GM20000 (cell line): ENCODE measurements around the gene CFAP141.
A peak's percentile ranks its signal among the peaks of the same experiment; 100 is the strongest.
"Not testable (repeated sequence)": the region's sequence is repeated elsewhere in the genome, so short reads cannot be mapped to it uniquely, and the experiment has no call there.

Experiments
- DNase-seq: peaks from one replicate; pipeline ENCODE4 v3.0.0; 2012; ENCODE audit warnings: low spot score
- TF ChIP-seq, protein P1 (sequence below): IDR thresholded peaks from 2 replicates; pipeline ENCODE4 v1.5.1; 2012; ENCODE audit warnings: mild to moderate bottlenecking, control low read depth; ENCODE audit errors: extremely low read depth, missing control alignments

The CFAP141 gene

GRCh38 chr1:154207262-154207661 is 1.1 kb upstream of the CFAP141 start:
- TF ChIP-seq, protein P1, sequence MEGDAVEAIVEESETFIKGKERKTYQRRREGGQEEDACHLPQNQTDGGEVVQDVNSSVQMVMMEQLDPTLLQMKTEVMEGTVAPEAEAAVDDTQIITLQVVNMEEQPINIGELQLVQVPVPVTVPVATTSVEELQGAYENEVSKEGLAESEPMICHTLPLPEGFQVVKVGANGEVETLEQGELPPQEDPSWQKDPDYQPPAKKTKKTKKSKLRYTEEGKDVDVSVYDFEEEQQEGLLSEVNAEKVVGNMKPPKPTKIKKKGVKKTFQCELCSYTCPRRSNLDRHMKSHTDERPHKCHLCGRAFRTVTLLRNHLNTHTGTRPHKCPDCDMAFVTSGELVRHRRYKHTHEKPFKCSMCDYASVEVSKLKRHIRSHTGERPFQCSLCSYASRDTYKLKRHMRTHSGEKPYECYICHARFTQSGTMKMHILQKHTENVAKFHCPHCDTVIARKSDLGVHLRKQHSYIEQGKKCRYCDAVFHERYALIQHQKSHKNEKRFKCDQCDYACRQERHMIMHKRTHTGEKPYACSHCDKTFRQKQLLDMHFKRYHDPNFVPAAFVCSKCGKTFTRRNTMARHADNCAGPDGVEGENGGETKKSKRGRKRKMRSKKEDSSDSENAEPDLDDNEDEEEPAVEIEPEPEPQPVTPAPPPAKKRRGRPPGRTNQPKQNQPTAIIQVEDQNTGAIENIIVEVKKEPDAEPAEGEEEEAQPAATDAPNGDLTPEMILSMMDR = no peak
- no peak for DNase-seq

GRCh38 chr1:154205778-154206177 is 355 bp downstream of the CFAP141 start:
- not testable (repeated sequence) for DNase-seq

DNA sequence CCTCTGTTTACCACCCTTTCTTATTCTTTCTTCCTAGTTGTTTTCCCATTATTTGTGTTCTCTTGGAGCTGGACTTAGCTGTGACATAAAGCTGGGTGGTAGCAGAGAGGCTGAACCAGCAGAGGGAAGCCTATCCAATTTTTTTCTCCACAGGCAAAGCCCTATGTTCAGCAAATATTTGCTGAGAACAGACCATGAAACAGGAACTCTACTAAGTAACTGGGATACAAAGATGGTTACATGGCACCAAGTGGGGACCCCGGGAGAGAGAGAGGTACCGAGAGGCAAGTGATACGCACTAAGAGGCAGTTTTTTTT is 6.6 kb downstream of the CFAP141 start:
- DNase-seq = no peak
- TF ChIP-seq, protein P1 = no peak

- TF ChIP-seq, protein P1 = peak; percentile 30
Measured at GRCh38 chr1:154198756-154199562, 7.2 kb downstream of the CFAP141 start.

DNA sequence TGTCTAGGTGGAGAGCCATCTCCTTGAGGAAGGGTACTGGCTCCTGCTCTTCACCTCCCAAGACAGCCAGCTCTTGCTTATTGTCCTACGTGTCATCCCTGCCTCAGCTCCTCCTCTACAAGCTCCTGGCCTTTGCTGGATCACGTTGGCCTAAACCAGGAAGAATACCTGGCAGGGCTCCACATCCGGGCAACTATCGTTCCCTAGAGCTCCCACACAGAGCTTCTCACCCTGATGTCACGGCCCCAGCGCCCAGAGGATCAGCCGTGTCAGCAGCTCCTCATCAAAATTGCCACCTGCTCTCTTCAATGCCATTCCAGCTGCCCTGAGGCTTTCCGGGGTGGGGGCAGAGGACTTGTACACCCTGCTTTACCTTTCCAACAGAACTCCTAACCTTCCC is 12.3 kb downstream of the CFAP141 start:
- no peak for DNase-seq
- TF ChIP-seq, protein P1 = no peak

More at GRCh38 chr1:154198756-154199562, 7.2 kb downstream of the CFAP141 start:
- peak; percentile 52 for DNase-seq

DNA sequence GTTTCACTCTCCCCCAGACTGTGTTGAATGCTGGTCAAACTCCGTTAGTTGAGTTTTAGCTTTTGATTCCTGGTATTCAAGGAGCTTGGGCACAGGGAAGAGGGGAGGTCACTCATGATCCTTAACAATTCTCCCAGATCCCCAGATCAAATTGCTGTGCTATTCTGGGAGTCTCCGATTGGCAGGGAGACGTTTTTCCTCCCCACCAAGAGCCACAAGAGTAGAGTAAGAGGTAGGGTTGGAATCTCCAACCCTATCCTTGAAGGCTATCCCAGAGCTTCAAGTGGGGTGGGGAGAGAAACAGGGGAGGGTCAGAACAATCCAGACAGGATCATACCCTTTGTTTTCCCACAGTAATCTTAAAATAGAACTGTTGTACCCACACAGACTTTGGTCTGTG is 13.7 kb downstream of the CFAP141 start:
- TF ChIP-seq, protein P1 = no peak

DNA sequence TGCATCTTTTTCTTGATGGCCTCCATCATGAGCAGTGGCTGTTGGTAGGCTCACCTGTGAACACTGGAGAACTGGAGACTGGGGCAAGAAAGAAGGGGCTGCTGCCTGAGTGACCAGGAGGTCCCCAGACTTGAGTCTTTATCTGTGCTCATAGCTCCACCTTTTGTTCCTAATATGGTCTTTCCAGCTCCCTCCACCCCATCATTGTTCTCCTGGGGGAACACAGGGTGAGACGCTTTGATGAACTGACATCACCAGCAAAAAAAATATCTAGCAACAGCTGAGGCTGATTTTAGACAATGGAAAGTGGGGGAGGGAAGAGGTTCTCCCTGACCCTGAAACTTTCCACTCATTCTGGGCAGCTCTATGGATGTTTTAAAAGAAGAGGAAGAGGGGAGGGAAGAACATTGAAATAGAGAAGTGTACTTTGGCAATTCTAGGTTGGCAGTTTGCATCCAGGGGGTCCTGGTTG is 14.1 kb downstream of the CFAP141 start, which contains the start of gene TPM3:
TSS of gene TPM3 (minus strand) at position 111 of the 472 bp plus-strand sequence. CDS start at position 29, 82 bp downstream.
- no peak for DNase-seq
- TF ChIP-seq, protein P1 = no peak

More for the DNA sequence above, 13.7 kb downstream of the CFAP141 start:
- no peak for DNase-seq

DNA sequence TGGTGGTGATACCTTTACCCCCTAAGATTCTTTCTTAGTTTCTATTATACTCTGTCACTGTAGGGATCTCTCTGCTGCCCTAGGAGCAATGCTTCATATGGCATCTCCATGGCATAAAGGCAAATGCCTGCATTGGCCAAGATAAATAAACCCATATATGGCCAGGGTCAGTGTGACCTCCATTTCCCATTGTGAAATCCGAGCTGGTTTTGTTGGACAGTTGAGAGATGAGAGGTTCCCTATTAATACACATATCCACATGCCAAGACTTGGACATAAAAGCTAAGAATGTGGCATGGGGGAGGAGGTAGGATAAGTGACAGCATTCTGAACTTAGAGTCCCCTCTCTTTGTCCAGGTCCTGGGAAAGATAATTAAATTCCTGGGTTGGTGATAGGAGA is 15.6 kb downstream of the CFAP141 start:
- TF ChIP-seq, protein P1 = no peak
- DNase-seq = no peak
